ENCODE measurements around the gene SFXN3.
A peak's percentile ranks its signal among the peaks of the same experiment; 100 is the strongest.

SFXN3 gene

DNA sequence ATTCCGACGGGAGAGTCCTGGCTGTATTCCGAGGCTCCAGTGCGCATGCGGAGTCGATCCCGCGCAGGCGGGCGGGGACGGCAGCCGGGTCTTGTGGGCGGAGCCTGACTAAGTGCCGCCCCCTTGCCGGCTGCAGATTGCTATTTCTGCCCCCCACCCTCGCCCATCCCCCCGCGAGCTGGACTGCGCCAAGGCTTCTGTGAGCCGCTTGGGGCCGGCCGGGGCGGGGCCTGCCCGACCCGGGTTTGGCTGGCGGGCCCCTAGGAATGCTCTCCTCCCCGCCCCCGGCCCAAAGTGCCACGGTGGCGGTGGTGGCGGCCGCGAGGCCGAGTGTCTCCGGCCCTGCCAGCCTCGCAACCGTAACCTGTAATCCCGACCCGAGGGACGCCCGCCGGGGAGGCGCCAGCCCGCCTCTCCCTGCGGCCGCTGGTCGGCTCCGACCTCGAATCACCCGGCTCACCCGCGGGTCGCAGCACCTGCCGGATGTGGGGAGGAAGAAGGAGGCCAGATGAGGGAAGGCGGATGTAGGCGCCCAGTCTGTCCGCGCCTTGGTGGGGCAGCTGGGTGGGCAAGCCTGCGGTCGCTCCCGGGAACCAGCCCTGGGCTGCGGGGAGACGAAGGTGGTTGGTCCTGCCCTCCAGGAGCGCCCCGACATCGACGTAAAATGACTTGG, 30.1 kb downstream of the SFXN3 start:
- DNase-seq = peak; percentile 93

DNA sequence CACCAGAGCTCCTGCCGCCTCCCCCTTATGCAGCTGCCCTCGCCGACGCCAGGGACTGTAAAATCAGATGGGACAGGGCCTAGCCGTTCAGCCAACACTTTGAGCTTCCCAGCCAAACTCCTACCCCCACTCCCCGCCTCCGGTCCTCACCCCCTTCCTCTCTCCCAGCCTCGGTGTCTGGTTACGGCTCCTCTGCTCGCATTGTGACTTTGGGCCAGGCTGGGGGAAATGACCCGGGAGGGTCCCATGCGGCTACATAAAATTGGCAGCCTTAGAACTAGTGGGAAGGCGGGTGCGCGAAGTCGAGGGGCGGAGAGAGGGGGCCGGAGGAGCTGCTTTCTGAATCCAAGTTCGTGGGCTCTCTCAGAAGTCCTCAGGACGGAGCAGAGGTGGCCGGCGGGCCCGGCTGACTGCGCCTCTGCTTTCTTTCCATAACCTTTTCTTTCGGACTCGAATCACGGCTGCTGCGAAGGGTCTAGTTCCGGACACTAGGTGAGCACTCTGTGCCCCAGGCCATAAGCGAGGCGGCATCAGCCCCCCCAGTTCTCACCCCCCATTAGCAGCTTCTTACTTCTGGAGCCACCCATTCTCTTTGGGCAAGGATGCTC, 30.7 kb downstream of the SFXN3 start, which contains the start of gene KAZALD1:
Gene KAZALD1 (plus strand): TSS at position 366 of the 608 bp plus-strand sequence. CDS start 604 bp downstream, outside the sequence.
- DNase-seq = no peak

DNA sequence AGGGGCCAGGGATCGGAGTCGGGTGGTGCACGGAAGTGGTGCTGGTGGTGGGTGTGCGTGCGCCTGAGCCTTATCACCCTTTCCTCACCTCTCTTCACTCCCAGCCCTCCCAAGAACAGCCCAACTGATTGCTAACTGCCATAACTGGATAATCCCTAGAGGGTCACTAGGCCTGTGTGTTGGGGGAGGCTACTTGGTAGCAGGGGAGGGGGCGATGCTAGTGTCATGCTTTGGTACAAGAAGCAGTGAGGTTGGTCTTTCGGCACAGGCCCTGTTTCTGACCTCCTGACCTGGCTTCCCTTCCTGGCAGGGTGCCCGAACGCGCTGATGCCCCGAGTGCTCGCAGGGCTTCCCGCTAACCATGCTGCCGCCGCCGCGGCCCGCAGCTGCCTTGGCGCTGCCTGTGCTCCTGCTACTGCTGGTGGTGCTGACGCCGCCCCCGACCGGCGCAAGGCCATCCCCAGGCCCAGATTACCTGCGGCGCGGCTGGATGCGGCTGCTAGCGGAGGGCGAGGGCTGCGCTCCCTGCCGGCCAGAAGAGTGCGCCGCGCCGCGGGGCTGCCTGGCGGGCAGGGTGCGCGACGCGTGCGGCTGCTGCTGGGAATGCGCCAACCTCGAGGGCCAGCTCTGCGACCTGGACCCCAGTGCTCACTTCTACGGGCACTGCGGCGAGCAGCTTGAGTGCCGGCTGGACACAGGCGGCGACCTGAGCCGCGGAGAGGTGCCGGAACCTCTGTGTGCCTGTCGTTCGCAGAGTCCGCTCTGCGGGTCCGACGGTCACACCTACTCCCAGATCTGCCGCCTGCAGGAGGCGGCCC, 31.4 kb downstream of the SFXN3 start:
- DNase-seq = peak; percentile 68

DNA sequence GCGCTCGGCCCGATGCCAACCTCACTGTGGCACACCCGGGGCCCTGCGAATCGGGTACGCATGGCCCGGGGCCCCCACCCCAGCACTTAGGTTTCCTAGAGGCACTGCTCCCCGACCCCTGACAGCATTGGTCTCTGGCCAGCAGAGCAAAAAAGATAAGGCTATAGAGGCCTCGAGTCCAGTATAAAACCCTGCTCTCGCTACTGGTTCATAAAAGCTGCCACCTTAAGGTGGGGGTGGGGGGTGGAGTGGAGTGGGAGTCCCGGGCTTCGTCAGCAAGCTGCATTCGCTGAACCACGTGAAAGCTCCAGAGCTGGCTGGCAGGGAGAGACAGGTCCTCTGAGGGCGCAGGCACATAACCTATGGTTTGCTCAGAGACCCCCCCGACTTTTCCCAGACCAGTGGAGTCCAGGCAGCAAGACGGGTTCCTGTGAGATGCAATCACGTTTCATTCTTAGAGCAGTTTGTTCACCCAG, 32.1 kb downstream of the SFXN3 start:
- DNase-seq = no peak

GRCh38 chr10:101063548-101064414, 32.7 kb downstream of the SFXN3 start:
- no peak for DNase-seq

GRCh38 chr10:101064415-101065030, 33.5 kb downstream of the SFXN3 start:
- DNase-seq = no peak

DNA sequence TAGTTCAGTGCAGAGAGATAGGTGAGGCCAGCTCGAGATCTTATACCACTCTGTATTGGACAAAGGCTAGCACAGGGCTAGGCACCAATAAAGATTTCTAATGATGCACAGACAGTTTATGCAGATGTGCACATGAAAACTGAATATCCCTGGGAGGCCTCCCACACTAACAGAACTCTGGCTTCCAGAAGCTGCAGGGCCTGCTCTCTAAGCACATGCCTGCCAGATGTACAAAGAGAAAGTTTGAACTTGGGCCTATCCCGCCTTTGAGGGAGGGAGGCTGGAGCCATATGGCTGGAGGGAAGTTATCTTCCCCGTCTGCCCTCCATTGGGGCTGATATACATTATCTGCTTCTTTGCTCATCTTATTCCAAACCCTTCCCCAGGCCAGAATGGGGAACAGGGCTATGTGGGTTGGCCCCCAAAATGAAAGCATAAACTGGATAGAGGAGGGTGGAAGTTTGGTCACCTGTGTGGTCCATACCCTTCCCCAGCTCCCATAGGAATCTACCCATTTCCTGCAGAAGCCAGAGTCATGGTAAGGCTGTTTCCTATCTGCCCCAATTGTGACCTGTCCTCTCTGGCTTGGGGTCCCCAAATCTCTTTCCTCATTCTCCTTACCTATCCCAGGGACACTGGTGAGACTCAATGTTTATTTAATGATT, 34.6 kb downstream of the SFXN3 start:
- DNase-seq = no peak

- DNase-seq = peak; percentile 68
Observed at GRCh38 chr10:101066146-101066895, 35.3 kb downstream of the SFXN3 start.

GRCh38 chr10:101066896-101067355, 35.9 kb downstream of the SFXN3 start:
- peak; percentile 9 for DNase-seq

- DNase-seq = peak; percentile 82
Observed at GRCh38 chr10:101067356-101068083, 36.5 kb downstream of the SFXN3 start.

DNA sequence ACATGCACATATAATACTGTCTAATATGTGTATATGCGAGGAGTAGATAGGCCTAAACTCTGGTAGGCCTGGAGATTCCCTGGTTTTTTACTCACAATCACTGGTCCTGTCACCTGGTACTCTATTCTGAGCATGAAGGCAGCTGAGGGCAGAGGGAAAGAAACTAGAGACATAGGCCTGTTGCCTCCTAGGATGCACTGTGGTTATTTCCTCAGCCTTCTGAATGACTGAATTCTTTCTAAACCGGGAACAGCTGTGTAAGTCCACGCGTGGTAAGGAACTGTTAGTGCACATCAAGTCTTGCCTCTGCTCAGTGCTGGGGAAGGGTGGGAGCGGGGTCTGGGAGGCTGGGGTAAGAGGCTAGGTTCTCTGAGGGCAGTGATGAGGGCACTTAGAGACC, 38.4 kb downstream of the SFXN3 start:
- DNase-seq = no peak

DNA sequence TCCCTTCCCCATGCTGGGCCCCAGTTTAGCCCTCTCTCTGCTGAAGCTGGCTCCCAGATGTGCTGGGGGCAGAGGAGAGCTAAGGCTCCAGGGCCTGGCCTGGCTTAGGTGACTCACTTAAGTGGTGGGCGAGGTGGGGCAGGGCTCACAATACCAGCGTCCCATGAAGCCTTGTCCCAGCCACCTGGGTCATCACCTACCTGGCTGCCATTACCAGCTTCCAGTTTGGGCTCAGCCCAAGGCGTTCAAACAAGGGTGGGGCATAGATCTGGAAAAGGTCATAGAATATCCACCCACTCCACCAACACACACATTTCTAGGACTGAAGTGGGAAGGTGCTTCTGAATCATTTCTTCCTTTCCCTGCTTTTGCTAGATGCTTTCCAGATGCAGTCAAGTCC, 39.1 kb downstream of the SFXN3 start:
- DNase-seq = no peak

GRCh38 chr10:101071267-101071884, 40.3 kb downstream of the SFXN3 start:
- DNase-seq = no peak

DNA sequence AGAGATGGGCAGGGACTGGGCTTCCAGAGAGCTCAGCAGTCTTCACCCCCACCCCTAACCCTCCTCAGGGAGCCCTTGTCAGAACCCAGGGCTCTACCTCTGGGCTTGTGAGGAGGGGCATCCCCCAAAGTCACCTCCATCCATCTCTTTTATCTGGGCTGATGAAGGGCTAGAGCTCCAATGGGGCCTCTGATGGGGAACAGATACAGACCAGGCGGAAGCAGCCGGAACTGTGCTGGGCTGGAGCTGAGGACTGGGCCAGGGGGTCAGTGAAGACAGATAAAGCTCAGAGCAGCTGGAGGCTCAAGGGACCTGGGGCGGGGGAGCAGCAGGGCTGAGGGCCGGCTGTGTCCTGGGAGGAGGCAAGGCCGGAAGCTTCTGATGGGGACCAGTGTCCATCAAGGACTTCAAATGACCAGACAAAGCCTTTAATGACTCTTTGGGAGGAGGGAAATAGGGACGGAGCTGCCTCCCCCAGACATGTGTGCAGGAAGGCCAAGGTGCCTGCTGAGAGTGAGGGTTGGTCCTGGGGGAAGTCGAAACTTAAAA, 40.9 kb downstream of the SFXN3 start:
- no peak for DNase-seq

- DNase-seq = no peak
Observed at GRCh38 chr10:101072923-101073322, 41.9 kb downstream of the SFXN3 start.

DNA sequence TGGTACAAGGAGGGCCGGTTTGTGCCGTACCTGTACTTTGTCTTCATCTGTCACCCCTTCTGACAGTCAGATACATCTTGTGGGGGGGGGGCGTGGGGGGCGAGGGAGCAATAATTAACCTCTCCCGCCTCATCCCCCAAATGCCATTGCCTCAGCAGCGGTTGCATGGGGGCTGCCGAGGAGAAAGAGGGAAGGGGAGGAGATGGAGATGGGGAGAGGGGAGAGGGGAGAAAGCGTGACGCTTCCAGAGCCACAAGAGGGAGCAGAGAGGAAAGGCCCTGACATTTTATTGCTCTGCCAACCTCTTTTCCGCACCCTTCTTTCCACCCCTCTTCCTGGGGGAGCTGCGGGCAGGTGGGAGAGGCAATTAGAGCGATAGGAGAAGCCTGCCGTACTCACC, 42.6 kb downstream of the SFXN3 start:
- DNase-seq = no peak

DNA sequence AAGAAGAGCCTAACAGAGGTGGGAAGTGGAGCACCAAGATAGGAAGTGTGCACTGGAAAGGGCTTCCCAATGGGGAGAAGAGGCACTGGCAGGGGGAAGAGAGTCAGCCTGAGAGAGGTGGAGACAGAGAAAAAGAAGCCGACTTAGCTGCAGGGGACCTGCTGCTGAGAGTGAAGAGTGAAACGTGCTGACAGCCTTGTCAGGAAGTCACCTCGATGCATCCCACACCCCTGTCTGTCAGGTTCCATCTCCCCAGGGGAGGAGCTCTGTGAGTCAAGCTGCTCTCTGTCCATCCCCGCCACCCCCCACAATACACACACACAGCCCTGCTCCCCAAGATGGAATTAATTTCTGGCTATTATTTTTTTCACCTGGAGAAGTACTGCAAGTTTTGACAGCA, 44.7 kb downstream of the SFXN3 start:
- no peak for DNase-seq

- no peak for DNase-seq
Observed at GRCh38 chr10:101076630-101077029, 45.6 kb downstream of the SFXN3 start.

DNA sequence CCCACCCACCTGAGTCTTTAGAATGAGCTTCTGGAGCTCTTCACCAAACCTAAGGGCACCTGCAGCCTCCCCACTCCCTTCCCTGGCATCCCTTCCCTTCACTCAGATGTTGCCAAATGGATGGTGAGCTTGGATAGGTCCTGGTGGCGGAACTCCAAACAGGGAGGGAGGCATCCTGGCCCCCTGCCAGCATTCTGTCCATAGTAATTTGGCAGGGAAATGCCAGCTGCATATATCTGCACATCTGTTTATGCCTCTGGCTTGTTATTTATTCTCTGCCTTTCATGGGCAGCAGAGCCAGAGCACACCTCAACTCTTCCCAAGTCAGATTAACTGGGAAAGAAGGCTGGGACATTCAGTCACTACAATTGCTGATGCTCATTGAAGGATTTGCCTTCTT, 48.8 kb downstream of the SFXN3 start:
- DNase-seq = no peak

Data from CD4-positive, alpha-beta T cell treated with Interleukin-17A for 4 hours (primary cell).